Gastroesophageal sphincter (tissue), 4 donors: ENCODE measurements around the gene SGPP2. TPM values are rescaled to one million over a fixed set of nuclear protein-coding genes. Genes with fewer than 3 reads are reported as not detected.

Experiments used
- ATAC-seq: fragments of 150-250 bp; one replicate; pipeline ENCODE4 v1.9.1; 2016; ENCODE audit warnings: mild to moderate bottlenecking, moderate library complexity
- H3K27ac ChIP-seq, 4 donors: fragments of 200-600 bp; sonication (generic) in 3 of 4; 1 replicate in 3 of 4; 2 replicates in 1 of 4; pipeline ENCODE4 v1.5.1; 2016 to 2019
- H3K27me3 ChIP-seq: fragments of 200-600 bp; sonication (generic); one replicate; pipeline ENCODE4 v1.5.1; 2019
- H3K36me3 ChIP-seq, 2 donors: fragments of 200-600 bp; sonication (generic); one replicate each; pipeline ENCODE4 v1.5.1; 2019; ENCODE audit warnings: control low read depth in 1 of 2
- H3K4me1 ChIP-seq, 3 donors: fragments of 200-600 bp; sonication (generic); 1 replicate in 2 of 3; 2 replicates in 1 of 3; pipeline ENCODE4 v1.5.1; 2016 to 2019; ENCODE audit warnings: control low read depth in 2 of 3
- H3K4me3 ChIP-seq, 2 donors: fragments of 200-600 bp; sonication (generic); one replicate each; pipeline ENCODE4 v1.5.1; 2019; ENCODE audit warnings: mild to moderate bottlenecking in 1 of 2, moderate library complexity in 1 of 2
- H3K9me3 ChIP-seq, 3 donors: fragments of 200-600 bp; sonication (generic); one replicate each; pipeline ENCODE4 v1.5.1; 2017 to 2019; ENCODE audit warnings: control low read depth in 2 of 3
- CTCF ChIP-seq, 4 experiments: fragments of 200-600 bp in 2 of 4; fragments of 450-650 bp in 2 of 4; sonication (generic) in 1 of 4; IDR thresholded peaks; one replicate each; pipeline ENCODE4 v1.5.1; 2017 to 2019; ENCODE audit warnings: antibody characterized with exemption in 4 of 4, mild to moderate bottlenecking in 2 of 4, moderate library complexity in 2 of 4
- EP300 ChIP-seq: sonication (generic); formaldehyde crosslinking; IDR thresholded peaks from one replicate; pipeline ENCODE4 v1.6.1; 2017; ENCODE audit warnings: antibody characterized with exemption, mild to moderate bottlenecking
- POLR2A ChIP-seq, 2 donors: fragments of 450-650 bp; IDR thresholded peaks; one replicate each; pipeline ENCODE4 v1.6.1; 2017; ENCODE audit warnings: antibody characterized with exemption in 2 of 2, mild to moderate bottlenecking in 2 of 2, moderate library complexity in 1 of 2
- POLR2AphosphoS5 ChIP-seq: sonication (generic); formaldehyde crosslinking; IDR thresholded peaks from one replicate; pipeline ENCODE4 v1.6.1; 2017; ENCODE audit warnings: antibody characterized with exemption
- WGBS, 2 donors: methylation state at CpG; one replicate each; pipeline ENCODE4 v1.1.5; 2018; ENCODE audit warnings: low coverage in 1 of 2; 5-methylcytosine and 5-hydroxymethylcytosine counted together
- total RNA-seq, 4 donors: library from RNA; depleted of rRNA; stranded (reverse); fragments of >200 nt; gene quantifications; one replicate each; pipeline ENCODE4 v1.1.0, GENCODE V29; 2016

Gene SGPP2
- total RNA-seq, 4 donors from 2014 or later, result 0.89 to 1.8 (median 1.2) TPM; not detected in 1

DNA sequence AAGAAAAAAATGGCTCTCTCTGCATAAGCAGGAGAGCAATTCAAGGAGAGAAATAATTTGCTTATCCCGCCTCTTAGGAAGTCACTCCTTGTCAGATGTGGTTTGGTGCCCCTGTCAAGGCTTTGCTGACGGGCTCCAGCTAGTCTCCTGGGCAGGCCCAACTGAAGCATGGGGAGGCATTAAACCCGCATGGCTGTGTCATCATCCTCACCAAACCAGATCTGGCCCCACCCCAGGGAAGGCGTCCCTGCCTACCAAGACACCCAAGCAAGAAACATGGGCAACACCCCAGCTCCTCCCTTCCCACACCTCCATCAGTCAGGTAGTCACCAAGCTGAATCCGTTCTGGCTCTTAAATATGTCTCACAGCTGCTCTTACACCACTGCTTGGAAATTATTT lies 108.0 kb downstream of the SGPP2 start:
- Histone ChIP-seq H3K27me3 (no peaks in the 10 kb centered on the region), H3K36me3 (no peaks in the 10 kb centered on the region), H3K27ac (no peak overlapping the region), H3K4me3 (no peak overlapping the region), H3K9me3 (peaks cover 0 to 7% (median 0%) of the 10 kb centered on the region in 3 donors), H3K4me1 (no peaks in the 10 kb centered on the region)
- TF ChIP-seq POLR2AphosphoS5 (no peak), POLR2A (IDR thresholded peaks at IDR 0.05) (no peak), EP300 (no peak), CTCF (IDR thresholded peaks at IDR 0.05) (no peak)
- WGBS, 2 donors, result 95 to 100% methylated on average over 2 to 4 of the region's 5 CpGs
- no peak for ATAC-seq

DNA sequence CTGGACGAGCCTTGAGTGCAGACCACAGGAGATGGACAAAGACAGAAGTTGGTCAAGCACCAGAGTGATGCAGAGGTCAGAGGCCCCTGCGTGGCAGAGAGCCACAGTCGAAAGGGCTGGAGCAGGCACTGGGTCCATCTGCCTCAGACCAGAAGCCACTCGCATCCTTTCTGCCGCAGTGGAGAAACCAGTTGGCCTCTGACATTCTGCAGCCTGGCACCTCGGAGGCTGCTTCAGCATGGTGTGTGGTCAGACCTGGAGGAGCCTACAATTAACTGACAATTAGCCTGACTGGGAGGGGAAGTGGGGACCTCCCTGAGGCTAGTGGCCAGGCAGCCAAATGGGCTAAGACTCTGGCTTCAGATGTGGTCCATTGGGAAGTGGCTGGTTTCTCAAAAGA lies 111.1 kb downstream of the SGPP2 start:
- WGBS, 2 donors, result 70 to 85% methylated on average over 2 to 3 of the region's 6 CpGs
- Histone ChIP-seq H3K4me3 (no peak overlapping the region), H3K4me1 (no peaks in the 10 kb centered on the region), H3K36me3 (no peaks in the 10 kb centered on the region), H3K9me3 (no peaks in the 10 kb centered on the region), H3K27ac (no peak overlapping the region), H3K27me3 (no peaks in the 10 kb centered on the region)
- ATAC-seq, result no peak
- TF ChIP-seq CTCF (IDR thresholded peaks at IDR 0.05) (no peak), POLR2A (IDR thresholded peaks at IDR 0.05) (no peak), POLR2AphosphoS5 (no peak)

GRCh38 chr2:222538535-222538934 lies 114.2 kb downstream of the SGPP2 start:
- H3K36me3 ChIP-seq, result no peaks in the 10 kb centered on the region
- TF ChIP-seq POLR2A (IDR thresholded peaks at IDR 0.05) (no peak), CTCF (IDR thresholded peaks at IDR 0.05) (no peak)
- H3K27ac ChIP-seq, result no peak overlapping the region
- 94% methylated on average over 3 of the region's 3 CpGs; no CpG with 5 or more reads in 1 of the 2 donors for whole genome bisulfite sequencing, 2 donors
- H3K27me3 ChIP-seq, result no peaks in the 10 kb centered on the region
- no peaks in the 10 kb centered on the region for H3K9me3 ChIP-seq
- H3K4me3 ChIP-seq, result no peak overlapping the region
- ATAC-seq, result no peak
- no peaks in the 10 kb centered on the region for H3K4me1 ChIP-seq

DNA sequence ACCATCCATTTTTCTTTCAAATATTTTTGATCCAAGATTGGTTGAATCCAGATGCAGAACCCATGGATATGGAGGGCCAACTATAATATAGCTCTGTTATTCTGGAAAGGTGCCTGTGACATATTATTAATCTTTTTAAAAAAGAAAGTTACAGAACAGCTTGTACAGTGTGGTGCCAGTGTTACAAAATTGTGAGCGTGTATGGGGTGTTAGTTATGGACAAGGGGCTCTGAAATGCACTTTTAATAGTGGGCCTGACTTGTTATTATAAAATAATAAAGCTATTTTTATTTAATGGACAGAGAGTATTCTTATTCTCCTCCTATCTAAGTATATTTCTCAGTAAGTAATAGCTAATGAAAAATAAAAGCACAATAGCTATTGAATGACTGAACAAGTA lies 120.3 kb downstream of the SGPP2 start:
- ATAC-seq, result no peak
- Histone ChIP-seq H3K4me3 (no peak overlapping the region), H3K36me3 (no peaks in the 10 kb centered on the region), H3K27ac (peak overlapping the region in 1 of 4 donors; percentile 5), H3K4me1 (peaks cover 0 to 35% (median 0%) of the 10 kb centered on the region in 3 donors), H3K9me3 (no peaks in the 10 kb centered on the region), H3K27me3 (no peaks in the 10 kb centered on the region)
- TF ChIP-seq CTCF (IDR thresholded peaks at IDR 0.05) (no peak), EP300 (no peak), POLR2A (IDR thresholded peaks at IDR 0.05) (no peak), POLR2AphosphoS5 (no peak)
- WGBS, 2 donors, result 50 to 67% methylated on average over 1 of the region's 1 CpG

GRCh38 chr2:222545823-222546795 lies 121.8 kb downstream of the SGPP2 start:
- peak overlapping the region in 1 of 4 donors; percentile 5 for H3K27ac ChIP-seq
- WGBS, 2 donors, result 32 to 43% methylated on average over 6 of the region's 6 CpGs
- ATAC-seq, result no peak
- TF ChIP-seq EP300 (no peak), POLR2AphosphoS5 (peak; percentile 50)
- H3K27me3 ChIP-seq, result no peaks in the 10 kb centered on the region
- H3K4me3 ChIP-seq, result no peak overlapping the region
- H3K9me3 ChIP-seq, result no peaks in the 10 kb centered on the region
- no peaks in the 10 kb centered on the region for H3K36me3 ChIP-seq
- peaks cover 0 to 35% (median 0%) of the 10 kb centered on the region in 3 donors for H3K4me1 ChIP-seq
